B cell (primary cell): ENCODE results near the gene FYB2. TPM values are rescaled to one million over a fixed set of nuclear protein-coding genes. Genes with fewer than 3 reads are reported as not detected.

Experiments used
- ATAC-seq: fragments of 200-7000 bp; cut with Tn5 transposase; one replicate; pipeline ENCODE4 v1.10.0; 2021; ENCODE audit warnings: low read depth, mild to moderate bottlenecking, moderate number of reproducible peaks, moderate library complexity
- CTCF ChIA-PET: fragments of 350-600 bp; sonication (Branson Sonifier 250); formaldehyde crosslinking; loops from one replicate; lab custom pipeline; 2021; ENCODE audit warnings: antibody characterized with exemption, inconsistent platforms; lab: Charles Lee
- POLR2A ChIA-PET: fragments of 350-600 bp; sonication (Branson Sonifier 250); formaldehyde crosslinking; loops from one replicate; lab custom pipeline; 2021; ENCODE audit warnings: antibody characterized with exemption; lab: Charles Lee
- DNase-seq: peaks from one replicate; pipeline ENCODE4 v3.0.0; 2013
- H2AFZ ChIP-seq: 2 replicates; pipeline ENCODE4 v1.6.1; 2012; ENCODE audit warnings: mild to moderate bottlenecking, low read depth, low read length; ENCODE audit not compliant: insufficient read depth, poor library complexity, severe bottlenecking
- H3K27ac ChIP-seq, 2 donors: 1 replicate in 1 of 2; 2 replicates in 1 of 2; pipeline ENCODE4 v1.5.1; 2012 to 2013; ENCODE audit warnings: low read length in 2 of 2, mild to moderate bottlenecking in 2 of 2, moderate library complexity in 1 of 2
- H3K27me3 ChIP-seq, 4 experiments: fragments of 200-600 bp in 1 of 4; sonication (generic) in 1 of 4; replicated peaks in 1 of 4; 1 replicate in 2 of 4; 2 replicates in 2 of 4; pipeline versions ENCODE4 v1.6.1 to v1.7.0; 2013 to 2016; ENCODE audit warnings: low read length in 3 of 4, mild to moderate bottlenecking in 2 of 4, mixed read lengths in 1 of 4, moderate library complexity in 1 of 4; ENCODE audit not compliant: insufficient read depth in 4 of 4, control insufficient read depth in 3 of 4; ENCODE audit errors: control extremely low read depth in 1 of 4
- H3K36me3 ChIP-seq, 2 experiments: replicated peaks in 1 of 2; 1 replicate in 1 of 2; 2 replicates in 1 of 2; pipeline versions ENCODE4 v1.6.1 to v1.7.1; 2013; ENCODE audit warnings: low read length in 1 of 2; ENCODE audit not compliant: insufficient read depth in 2 of 2, control insufficient read depth in 1 of 2; ENCODE audit errors: control extremely low read depth in 1 of 2, extremely low read depth in 1 of 2
- H3K4me1 ChIP-seq, 2 donors: fragments of 200-600 bp in 1 of 2; sonication (generic) in 1 of 2; 1 replicate in 1 of 2; 2 replicates in 1 of 2; pipeline versions ENCODE4 v1.5.1 to v1.6.1; 2013 to 2017; ENCODE audit warnings: low read length in 2 of 2; ENCODE audit not compliant: control insufficient read depth in 2 of 2, insufficient read depth in 2 of 2
- H3K4me2 ChIP-seq: replicated peaks from 2 replicates; pipeline ENCODE3; 2012; ENCODE audit warnings: mild to moderate bottlenecking, low read depth, low read length; ENCODE audit not compliant: poor library complexity, severe bottlenecking
- H3K4me3 ChIP-seq, 5 experiments: fragments of 200-600 bp in 1 of 5; sonication (generic) in 1 of 5; 1 replicate in 3 of 5; 2 replicates in 2 of 5; pipeline versions ENCODE4 v1.5.1 to v1.7.0; 2011 to 2016; ENCODE audit warnings: low read length in 4 of 5, mild to moderate bottlenecking in 4 of 5, low read depth in 2 of 5, control low read depth in 1 of 5, moderate library complexity in 1 of 5; ENCODE audit not compliant: insufficient read depth in 1 of 5; ENCODE audit errors: control extremely low read depth in 1 of 5, extremely low read depth in 1 of 5
- H3K79me2 ChIP-seq: fragments of 200-600 bp; sonication (generic); one replicate; pipeline ENCODE4 v1.6.0; 2016; ENCODE audit warnings: low read length; ENCODE audit not compliant: control insufficient read depth, insufficient read depth
- H3K9ac ChIP-seq: fragments of 200-600 bp; sonication (generic); 2 replicates; pipeline ENCODE4 v1.6.1; 2017; ENCODE audit warnings: mild to moderate bottlenecking, low read length, moderate library complexity
- H3K9me3 ChIP-seq, 3 donors: one replicate each; pipeline versions ENCODE4 v1.6.1 to v1.7.1; 2013; ENCODE audit warnings: low read length in 2 of 3; ENCODE audit not compliant: control insufficient read depth in 2 of 3, insufficient read depth in 1 of 3; ENCODE audit errors: control extremely low read depth in 1 of 3
- H4K20me1 ChIP-seq: 2 replicates; pipeline ENCODE4 v1.6.0; 2012; ENCODE audit warnings: mild to moderate bottlenecking, low read length; ENCODE audit not compliant: insufficient read depth, control insufficient read depth, poor library complexity, severe bottlenecking
- H3K27ac Mint-ChIP-seq: one replicate; pipeline ENCODE4 v1.8.0; 2021; ENCODE audit warnings: mixed read lengths
- H3K27me3 Mint-ChIP-seq: one replicate; pipeline ENCODE4 v1.8.0; 2021; ENCODE audit warnings: mixed read lengths
- H3K4me1 Mint-ChIP-seq: one replicate; pipeline ENCODE4 v1.8.0; 2021; ENCODE audit warnings: mixed read lengths
- H3K4me3 Mint-ChIP-seq: one replicate; pipeline ENCODE4 v1.8.0; 2021; ENCODE audit warnings: mixed read lengths
- H3K9me3 Mint-ChIP-seq: one replicate; pipeline ENCODE4 v1.8.0; 2022; ENCODE audit warnings: mixed read lengths; ENCODE audit not compliant: insufficient read depth
- EZH2 ChIP-seq: IDR thresholded peaks from 2 replicates; pipeline ENCODE4 v1.6.1; 2012; ENCODE audit warnings: borderline replicate concordance, low read depth, mild to moderate bottlenecking, moderate library complexity, low read length; ENCODE audit not compliant: insufficient read depth, poor library complexity, severe bottlenecking
- WGBS: methylation state at CpG from one replicate; pipeline ENCODE4 v1.1.5; 2013; ENCODE audit warnings: missing lambda C conversion rate; ENCODE audit not compliant: insufficient coverage; 5-methylcytosine and 5-hydroxymethylcytosine counted together
- intact Hi-C: fragments of 100-400 bp; cut with micrococcal nuclease; formaldehyde crosslinking; loops from one replicate; pipeline ENCODE4 v1.10.0; 2022
- polyA plus RNA-seq: library from polyadenylated mRNA; depleted of rRNA; stranded (reverse); fragments of >200 nt; gene quantifications from 2 replicates; pipeline ENCODE4 v1.2.3, GENCODE V29; 2012
- total RNA-seq, 2 donors: library from RNA; stranded (reverse); fragments of 120-200 nt in 1 of 2; gene quantifications; 1 replicate in 1 of 2; 2 replicates in 1 of 2; pipeline versions ENCODE4 v1.2.3 to v1.2.4, GENCODE V29; 2013 to 2022
- TF ChIP-seq, protein P1 (sequence below): fragments of 200-600 bp; IDR thresholded peaks from one replicate; pipeline ENCODE4 v1.8.0; 2022; ENCODE audit warnings: antibody characterized with exemption, mild to moderate bottlenecking

The FYB2 gene
- total and polyA plus RNA-seq, 2 donors (not counting 1 experiment from before 2014, with no cell fraction given), result not detected

GRCh38 chr1:56709269-56709880 lies 109.8 kb downstream of the FYB2 start:
- H3K9me3 ChIP-seq, result no peaks in the 10 kb centered on the region
- no peak overlapping the region for H3K27ac Mint-ChIP-seq
- no peaks in the 10 kb centered on the region for H3K79me2 ChIP-seq
- peaks cover 25% of the 10 kb centered on the region for H3K27me3 Mint-ChIP-seq
- no peak overlapping the region for H3K4me2 ChIP-seq
- no peaks in the 10 kb centered on the region for H4K20me1 ChIP-seq
- DNase-seq (peak; percentile 61), ATAC-seq (no peak)
- H3K4me1 Mint-ChIP-seq, result no peaks in the 10 kb centered on the region
- TF ChIP-seq EZH2, result no peak
- TF ChIP-seq, protein P1, sequence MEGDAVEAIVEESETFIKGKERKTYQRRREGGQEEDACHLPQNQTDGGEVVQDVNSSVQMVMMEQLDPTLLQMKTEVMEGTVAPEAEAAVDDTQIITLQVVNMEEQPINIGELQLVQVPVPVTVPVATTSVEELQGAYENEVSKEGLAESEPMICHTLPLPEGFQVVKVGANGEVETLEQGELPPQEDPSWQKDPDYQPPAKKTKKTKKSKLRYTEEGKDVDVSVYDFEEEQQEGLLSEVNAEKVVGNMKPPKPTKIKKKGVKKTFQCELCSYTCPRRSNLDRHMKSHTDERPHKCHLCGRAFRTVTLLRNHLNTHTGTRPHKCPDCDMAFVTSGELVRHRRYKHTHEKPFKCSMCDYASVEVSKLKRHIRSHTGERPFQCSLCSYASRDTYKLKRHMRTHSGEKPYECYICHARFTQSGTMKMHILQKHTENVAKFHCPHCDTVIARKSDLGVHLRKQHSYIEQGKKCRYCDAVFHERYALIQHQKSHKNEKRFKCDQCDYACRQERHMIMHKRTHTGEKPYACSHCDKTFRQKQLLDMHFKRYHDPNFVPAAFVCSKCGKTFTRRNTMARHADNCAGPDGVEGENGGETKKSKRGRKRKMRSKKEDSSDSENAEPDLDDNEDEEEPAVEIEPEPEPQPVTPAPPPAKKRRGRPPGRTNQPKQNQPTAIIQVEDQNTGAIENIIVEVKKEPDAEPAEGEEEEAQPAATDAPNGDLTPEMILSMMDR, result peak; percentile 90
- H3K4me1 ChIP-seq, result no peaks in the 10 kb centered on the region
- no peaks in the 10 kb centered on the region for H3K9me3 Mint-ChIP-seq
- no CpG with 5 or more reads among the region's 2 CpGs for WGBS
- no peak overlapping the region for H3K4me3 Mint-ChIP-seq
- ChIA-PET POLR2A (no interaction called here), CTCF (interaction anchor here (0.5 to 5.3 kb wide), 15 partner anchors 9 to 1765 kb away, joined by 3 to 56 read pairs (median 5); no protein-coding TSS in a partner anchor)
- H3K9ac ChIP-seq, result no peak overlapping the region
- intact Hi-C loops, result loop anchor here (1.0 to 2.0 kb wide), 3 partner anchors 124 to 1765 kb away; no protein-coding TSS in a partner anchor
- no peak overlapping the region for H3K27ac ChIP-seq
- no peaks in the 10 kb centered on the region for H3K36me3 ChIP-seq
- peaks cover 0 to 3% (median 0%) of the 10 kb centered on the region in 4 experiments for H3K27me3 ChIP-seq
- H3K4me3 ChIP-seq, result no peak overlapping the region
- no peak overlapping the region for H2AFZ ChIP-seq

- intact Hi-C loops, result no loop called here
- WGBS, result 87% methylated on average over 3 of the region's 4 CpGs
- Histone ChIP-seq H2AFZ (no peak overlapping the region), H3K9me3 (no peaks in the 10 kb centered on the region), H3K36me3 (no peaks in the 10 kb centered on the region), H3K9ac (no peak overlapping the region), H3K27ac (no peak overlapping the region), H4K20me1 (no peaks in the 10 kb centered on the region), H3K4me2 (no peak overlapping the region), H3K27me3 (peaks cover 0 to 3% (median 0%) of the 10 kb centered on the region in 4 experiments), H3K79me2 (no peaks in the 10 kb centered on the region), H3K4me3 (no peak overlapping the region), H3K4me1 (no peaks in the 10 kb centered on the region)
- no peaks in the 10 kb centered on the region for H3K9me3 Mint-ChIP-seq
- peaks cover 34% of the 10 kb centered on the region for H3K27me3 Mint-ChIP-seq
- CTCF ChIA-PET, result no interaction called here
- no peak overlapping the region for H3K4me3 Mint-ChIP-seq
- POLR2A ChIA-PET, result no interaction called here
- no peaks in the 10 kb centered on the region for H3K4me1 Mint-ChIP-seq
- no peak for TF ChIP-seq EZH2
- TF ChIP-seq, protein P1, result no peak
- H3K27ac Mint-ChIP-seq, result no peak overlapping the region
- no peak for ATAC-seq
- DNase-seq, result no peak
These were observed 111.8 kb downstream of the FYB2 start for GRCh38 chr1:56707379-56707778.
